Endothelial cell of umbilical vein (primary cell): ENCODE measurements around the gene PTGDR2.

Experiments
- CTCF ChIP-seq, 2 donors: IDR thresholded peaks; 1 replicate in 1 of 2; 2 replicates in 1 of 2; pipeline ENCODE4 v1.5.1; 2011; ENCODE audit warnings: low read length in 2 of 2, mild to moderate bottlenecking in 2 of 2, moderate library complexity in 2 of 2, control low read depth in 1 of 2, inconsistent platforms in 1 of 2, low read depth in 1 of 2; ENCODE audit not compliant: insufficient read depth in 1 of 2; ENCODE audit errors: extremely low read depth in 1 of 2
- EZH2 ChIP-seq: IDR thresholded peaks from 2 replicates; pipeline ENCODE4 v1.6.1; 2012; ENCODE audit warnings: borderline replicate concordance, low read depth, mild to moderate bottlenecking, moderate library complexity, low read length, inconsistent platforms; ENCODE audit not compliant: severe bottlenecking
- FOS ChIP-seq: IDR thresholded peaks from 2 replicates; pipeline ENCODE4 v1.6.1; 2011; ENCODE audit warnings: mild to moderate bottlenecking, low read length, moderate library complexity, borderline replicate concordance; ENCODE audit not compliant: insufficient read depth
- MAX ChIP-seq: IDR thresholded peaks from 2 replicates; pipeline ENCODE4 v1.6.1; 2011; ENCODE audit not compliant: insufficient read depth, insufficient read length
- POLR2A ChIP-seq: IDR thresholded peaks from 2 replicates; pipeline ENCODE4 v1.6.1; 2012; ENCODE audit warnings: low read depth, mild to moderate bottlenecking, control low read depth, low read length
- POLR2AphosphoS5 ChIP-seq: IDR thresholded peaks from 2 replicates; pipeline ENCODE4 v1.6.1; 2012; ENCODE audit warnings: low read depth, mild to moderate bottlenecking, control low read depth, low read length, moderate library complexity; ENCODE audit not compliant: insufficient read depth

- no peak for TF ChIP-seq POLR2AphosphoS5
- TF ChIP-seq POLR2A = no peak
- TF ChIP-seq CTCF (IDR thresholded peaks at IDR 0.05; ENCODE audit: extremely low read depth in 1 of 2, insufficient read depth in 1 of 2, low read depth in 1 of 2, low read length in 2 of 2) = no peak
- no peak for TF ChIP-seq EZH2
- TF ChIP-seq MAX = no peak
- no peak for TF ChIP-seq FOS
Observed at GRCh38 chr11:60847896-60848295, 7.9 kb downstream of the PTGDR2 start.
